HG02798 (cell line): ENCODE data around the gene EPB41L2.
A peak's percentile ranks its signal among the peaks of the same experiment; 100 is the strongest.
"Not testable (repeated sequence)": the region's sequence is repeated elsewhere in the genome, so short reads cannot be mapped to it uniquely, and the experiment has no call there.

Experiments
- ATAC-seq: cut with Tn5 transposase; IDR thresholded peaks from one replicate; pipeline ENCODE4 v1.9.1; 2021; ENCODE audit warnings: mild to moderate bottlenecking; ENCODE audit not compliant: unreplicated experiment, poor library complexity

Gene EPB41L2

DNA sequence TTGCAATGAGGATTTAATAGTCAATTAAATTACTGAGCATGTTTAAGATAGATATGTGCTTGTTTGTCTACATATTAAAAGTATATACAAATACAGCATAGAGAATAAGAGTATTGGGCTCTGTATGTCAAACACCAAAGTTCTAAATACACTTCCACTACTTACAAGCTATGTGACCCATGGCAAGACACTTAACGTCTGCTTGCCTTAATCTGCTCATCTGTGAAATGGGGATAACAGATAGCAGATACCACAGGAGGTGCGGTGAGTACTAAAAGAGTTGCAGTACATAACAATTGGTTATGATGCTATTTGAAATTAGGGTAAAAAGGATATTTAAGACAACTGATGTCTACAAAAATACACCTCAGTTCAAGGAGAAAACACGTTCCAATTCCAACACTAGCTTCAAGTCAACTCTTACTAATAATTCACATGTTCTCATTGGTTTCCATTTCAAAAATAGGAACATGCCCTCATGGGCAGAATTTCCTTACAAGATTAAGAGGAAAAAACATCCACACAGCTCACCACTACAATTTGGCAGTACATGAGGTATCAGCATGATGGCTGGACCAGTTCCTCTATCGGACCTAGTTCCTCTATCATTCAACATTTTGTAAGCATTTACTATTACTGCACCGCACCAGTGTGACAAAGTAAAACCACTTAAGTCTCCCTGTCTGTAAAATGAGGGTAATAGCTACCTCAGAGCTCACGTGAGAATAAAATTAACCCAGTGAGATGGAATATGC lies 134.7 kb downstream of the EPB41L2 start:
- ATAC-seq, result no peak

DNA sequence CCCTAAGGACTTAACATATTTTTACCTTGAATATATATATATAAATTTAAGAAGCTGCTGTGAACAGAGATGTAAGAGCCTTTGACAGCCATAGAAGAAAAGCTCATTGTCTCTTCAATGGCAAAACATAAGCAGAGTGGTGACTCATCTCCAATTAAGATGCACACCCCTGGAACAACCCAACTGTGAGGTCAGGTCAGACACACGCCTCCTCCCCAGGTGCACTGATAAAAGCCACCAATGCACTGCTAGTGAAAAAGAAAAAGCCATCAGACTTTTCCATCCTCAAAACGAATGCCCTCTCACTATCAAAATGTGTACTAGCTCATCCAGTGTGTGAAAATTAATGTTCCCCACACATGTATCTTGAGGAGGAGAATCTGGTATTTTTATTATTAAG lies 135.7 kb downstream of the EPB41L2 start:
- ATAC-seq, result no peak

DNA sequence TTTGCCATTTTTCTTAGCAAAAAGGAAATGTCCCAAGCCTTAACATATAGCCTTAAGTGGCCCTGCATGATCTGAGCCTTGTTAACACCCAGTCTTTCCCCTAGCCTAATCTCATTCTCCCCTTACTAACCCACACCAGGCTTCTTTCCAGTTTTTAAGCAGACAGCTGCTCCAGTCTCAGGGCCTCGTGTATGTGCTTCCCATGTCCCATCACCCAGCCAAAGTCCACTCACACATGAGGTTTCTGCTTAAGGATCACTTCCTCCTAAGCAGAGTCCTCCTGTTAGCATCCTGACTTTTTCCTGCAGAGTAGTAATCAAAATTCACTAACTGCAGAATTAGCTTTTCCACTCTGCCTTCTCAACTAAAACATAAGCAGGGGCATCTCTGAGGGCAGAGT lies 139.7 kb downstream of the EPB41L2 start:
- no peak for ATAC-seq

DNA sequence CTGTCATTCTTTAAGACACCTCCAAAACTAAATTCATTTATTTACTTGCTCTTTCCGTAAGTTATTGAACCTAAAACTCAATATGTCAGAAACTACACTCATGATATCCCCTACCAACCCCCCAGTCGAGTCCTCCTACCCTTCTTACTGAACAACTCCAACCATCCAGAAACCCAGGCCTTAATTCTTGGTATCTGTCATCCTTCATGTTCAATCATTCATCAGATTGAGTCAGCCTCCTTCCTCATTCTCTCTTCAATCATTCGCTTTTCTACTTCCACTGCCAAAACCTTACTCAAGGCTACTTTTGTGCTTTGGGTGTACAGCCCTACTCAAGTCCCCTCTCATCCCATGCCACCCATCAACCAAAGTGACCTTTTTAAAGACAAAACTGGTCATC lies 140.1 kb downstream of the EPB41L2 start:
- no peak for ATAC-seq

- no peak for ATAC-seq
Measured at GRCh38 chr6:130920969-130921368, 142.1 kb downstream of the EPB41L2 start.

DNA sequence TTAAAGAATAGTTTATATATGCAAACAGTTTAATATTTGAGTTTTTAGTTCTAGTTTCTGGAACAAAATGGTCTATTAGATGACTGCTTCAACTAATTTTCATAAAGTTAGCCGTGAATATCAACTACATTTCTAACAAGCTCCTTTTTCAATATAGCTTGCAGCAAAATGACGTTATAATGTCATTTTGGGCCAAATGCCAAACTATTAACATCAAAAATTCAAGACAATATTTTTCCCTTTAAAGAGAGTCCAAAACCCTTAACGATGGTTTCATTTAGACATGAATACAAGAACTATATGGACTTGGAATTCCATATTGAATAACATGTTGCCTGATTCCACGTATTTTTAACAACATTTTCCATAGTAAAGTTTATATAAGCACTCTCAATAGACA lies 144.9 kb downstream of the EPB41L2 start:
- ATAC-seq, result no peak

DNA sequence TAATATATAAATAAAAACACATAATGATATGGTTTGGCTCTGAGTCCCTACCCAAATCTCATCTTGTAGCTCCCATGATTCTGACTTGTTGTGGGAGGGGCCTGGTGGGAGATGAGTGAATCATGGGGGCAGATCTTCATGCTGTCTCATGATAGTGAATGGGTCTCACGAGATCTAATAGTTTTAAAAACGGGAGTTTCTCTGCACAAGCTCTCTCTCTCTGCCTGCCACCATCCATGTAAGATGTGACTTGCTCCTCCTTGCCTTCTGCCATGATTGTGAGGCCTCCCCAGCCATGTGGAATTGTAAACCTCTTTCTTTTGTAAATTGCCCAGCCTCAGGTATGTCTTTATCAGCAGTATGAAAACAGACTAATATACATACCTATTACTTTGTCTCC lies 147.4 kb downstream of the EPB41L2 start:
- ATAC-seq, result not testable (repeated sequence)

DNA sequence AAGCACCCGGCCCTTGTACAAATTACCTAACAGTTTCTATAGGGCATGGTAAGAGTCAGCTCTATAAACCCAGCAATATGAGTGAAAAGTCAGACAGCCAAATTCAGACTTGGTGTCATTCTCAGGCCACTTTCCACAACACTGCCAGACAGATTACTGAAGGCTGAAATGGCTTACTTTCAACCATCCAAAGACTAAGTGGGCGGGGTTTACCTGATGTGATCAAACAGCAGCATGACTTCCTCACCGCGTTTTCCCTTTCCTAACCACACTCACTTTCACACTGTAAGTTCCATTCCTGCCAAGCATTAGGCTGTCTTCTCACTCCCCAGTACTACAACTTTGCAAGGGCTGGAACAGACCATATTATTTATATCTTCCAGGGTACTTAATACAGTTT lies 149.9 kb downstream of the EPB41L2 start:
- ATAC-seq, result peak; percentile 65

GRCh38 chr6:130912434-130912833 lies 150.6 kb downstream of the EPB41L2 start:
- no peak for ATAC-seq

DNA sequence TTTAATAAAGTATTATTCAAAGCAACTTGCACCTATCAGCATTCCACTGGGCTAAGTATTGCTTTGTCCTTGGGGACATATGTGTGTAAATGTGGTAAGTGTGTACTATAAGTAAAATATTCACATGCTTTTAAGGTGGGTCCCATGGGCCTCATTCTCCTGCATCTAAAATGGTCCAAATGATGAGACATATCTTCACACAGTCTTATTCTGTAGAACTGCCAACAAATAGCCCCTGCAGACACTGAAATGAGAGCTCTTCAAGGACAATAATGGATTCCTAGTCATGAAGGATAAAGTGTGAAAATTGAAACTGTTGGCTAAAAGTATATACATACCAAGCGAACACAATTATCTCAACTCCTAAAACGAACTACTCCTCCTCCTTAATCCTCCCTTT lies 154.1 kb downstream of the EPB41L2 start:
- no peak for ATAC-seq

- peak; percentile 76 for ATAC-seq
Measured at GRCh38 chr6:130908188-130908587, 154.9 kb downstream of the EPB41L2 start.

GRCh38 chr6:130907687-130908086 lies 155.4 kb downstream of the EPB41L2 start:
- ATAC-seq, result peak; percentile 6

DNA sequence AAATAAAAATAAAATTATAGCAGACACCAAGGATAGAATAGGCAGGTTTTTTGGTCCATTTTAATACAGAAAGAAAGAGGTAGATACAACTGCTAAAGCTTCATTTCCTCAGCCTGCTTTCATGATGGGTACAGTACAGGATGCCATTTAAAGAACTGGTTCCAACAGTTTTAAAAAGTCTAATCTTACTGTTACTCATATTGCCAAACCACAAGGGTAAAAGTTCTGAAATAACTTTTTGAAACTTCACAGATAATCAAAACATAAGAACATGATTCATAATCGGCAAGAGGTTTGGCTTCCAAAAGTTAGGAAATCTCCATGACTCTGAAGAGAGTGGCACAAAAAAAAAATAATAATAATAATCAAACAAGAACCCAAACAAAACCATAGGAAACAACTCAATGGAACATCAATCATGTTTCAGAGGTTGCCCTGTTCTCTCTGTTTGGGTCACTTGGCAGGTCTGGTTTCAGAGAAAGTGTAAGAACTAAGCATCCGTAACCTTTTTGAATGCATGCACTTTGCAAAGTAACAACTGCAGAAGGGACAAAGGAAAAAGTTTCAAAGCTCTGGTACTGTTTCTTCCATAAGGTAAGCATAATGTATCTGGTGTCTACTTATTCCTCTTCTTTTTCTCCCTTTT lies 156.2 kb downstream of the EPB41L2 start:
- ATAC-seq, result no peak

- no peak for ATAC-seq
Measured at GRCh38 chr6:130903602-130904001, 159.4 kb downstream of the EPB41L2 start.

DNA sequence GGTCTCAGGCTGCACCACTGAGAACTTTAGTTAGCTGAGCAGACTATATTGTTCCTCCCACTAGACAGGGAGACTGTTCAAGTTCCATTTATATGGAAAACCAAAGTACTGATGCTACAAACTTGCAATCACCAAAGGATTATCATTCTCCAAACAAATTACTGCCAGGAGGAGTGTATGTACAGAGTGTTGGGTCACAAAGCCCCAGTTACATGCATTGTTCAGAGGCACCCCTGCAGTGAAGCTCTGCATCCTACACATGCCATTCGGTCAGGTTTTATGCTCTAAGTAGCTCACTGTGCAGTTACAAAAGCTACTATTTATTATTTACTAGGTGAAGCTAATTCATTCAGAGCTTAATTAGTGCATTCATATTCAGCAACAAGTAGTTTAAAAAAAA lies 160.0 kb downstream of the EPB41L2 start:
- no peak for ATAC-seq

GRCh38 chr6:130900913-130901312 lies 162.1 kb downstream of the EPB41L2 start:
- ATAC-seq, result no peak

DNA sequence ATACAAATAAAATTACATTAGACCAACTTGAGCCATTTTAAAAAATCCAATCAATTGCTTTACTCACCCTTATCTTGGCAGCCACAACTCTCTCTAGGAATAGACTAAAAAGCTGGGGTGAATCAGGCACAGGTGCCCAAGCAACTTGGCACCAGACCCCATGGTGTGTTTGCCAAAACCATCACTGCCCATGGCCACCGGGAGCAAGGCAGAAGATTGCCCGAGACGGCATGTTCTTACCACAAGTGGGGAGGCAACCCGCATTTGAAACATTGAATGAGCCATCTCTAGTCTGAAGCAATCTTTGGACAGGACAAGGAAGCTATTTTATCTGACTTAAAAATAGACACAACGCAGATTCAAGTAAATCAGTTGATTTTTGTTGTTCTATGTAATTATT lies 166.8 kb downstream of the EPB41L2 start:
- ATAC-seq, result no peak

DNA sequence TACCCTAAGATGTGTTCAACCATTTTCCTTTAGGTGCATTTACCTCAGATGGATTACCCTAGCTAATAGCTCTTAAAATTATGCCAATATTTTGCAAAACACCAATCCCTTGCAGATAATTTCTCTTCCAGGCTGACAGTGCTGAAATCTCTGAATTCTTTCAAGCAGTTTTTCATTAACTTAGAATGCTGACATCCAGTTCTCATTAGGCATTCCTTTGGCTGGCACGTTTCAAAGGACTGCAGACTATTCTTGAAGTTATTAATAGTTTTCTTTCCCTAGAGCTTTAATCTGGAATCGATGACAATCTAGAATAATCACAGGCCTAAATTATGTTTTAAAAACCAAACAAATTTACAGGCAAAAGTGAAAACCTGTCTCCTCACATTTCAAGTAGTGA lies 167.5 kb downstream of the EPB41L2 start:
- no peak for ATAC-seq

GRCh38 chr6:130893766-130894165 lies 169.3 kb downstream of the EPB41L2 start:
- no peak for ATAC-seq

- ATAC-seq, result no peak
Measured at GRCh38 chr6:130893277-130893676, 169.8 kb downstream of the EPB41L2 start.

- no peak for ATAC-seq
Measured at GRCh38 chr6:130890521-130890971, 172.5 kb downstream of the EPB41L2 start.

- no peak for ATAC-seq
Measured at GRCh38 chr6:130889423-130889822, 173.6 kb downstream of the EPB41L2 start.
